Thyroid gland (tissue), 4 donors: ENCODE results near the gene VIL1.

ENCODE experiments used
- CTCF ChIP-seq, 6 experiments: fragments of 200-600 bp in 3 of 6; fragments of 450-650 bp in 3 of 6; sonication (generic) in 3 of 6; IDR thresholded peaks; one replicate each; pipeline ENCODE4 v1.5.1; 2016 to 2019; ENCODE audit warnings: antibody characterized with exemption in 6 of 6, mild to moderate bottlenecking in 2 of 6, inconsistent platforms in 1 of 6, moderate library complexity in 1 of 6
- POLR2A ChIP-seq, 2 donors: fragments of 450-650 bp; IDR thresholded peaks; one replicate each; pipeline ENCODE4 v1.6.1; 2017; ENCODE audit warnings: antibody characterized with exemption in 2 of 2, mild to moderate bottlenecking in 2 of 2, moderate library complexity in 1 of 2

GRCh38 chr2:218446547-218446946, 27.6 kb downstream of the VIL1 start:
- TF ChIP-seq POLR2A (IDR thresholded peaks at IDR 0.05), result no peak
- TF ChIP-seq CTCF (IDR thresholded peaks at IDR 0.05), result no peak
